GM19240 (cell line): Measurements from ENCODE around the gene RAD51B.
A peak's percentile ranks its signal among the peaks of the same experiment; 100 is the strongest.
"Not testable (repeated sequence)": the region's sequence is repeated elsewhere in the genome, so short reads cannot be mapped to it uniquely, and the experiment has no call there.

ENCODE experiments used
- DNase-seq: peaks from one replicate; pipeline ENCODE4 v3.0.0; 2011; ENCODE audit warnings: low spot score; ENCODE audit not compliant: insufficient read length

Gene RAD51B

DNA sequence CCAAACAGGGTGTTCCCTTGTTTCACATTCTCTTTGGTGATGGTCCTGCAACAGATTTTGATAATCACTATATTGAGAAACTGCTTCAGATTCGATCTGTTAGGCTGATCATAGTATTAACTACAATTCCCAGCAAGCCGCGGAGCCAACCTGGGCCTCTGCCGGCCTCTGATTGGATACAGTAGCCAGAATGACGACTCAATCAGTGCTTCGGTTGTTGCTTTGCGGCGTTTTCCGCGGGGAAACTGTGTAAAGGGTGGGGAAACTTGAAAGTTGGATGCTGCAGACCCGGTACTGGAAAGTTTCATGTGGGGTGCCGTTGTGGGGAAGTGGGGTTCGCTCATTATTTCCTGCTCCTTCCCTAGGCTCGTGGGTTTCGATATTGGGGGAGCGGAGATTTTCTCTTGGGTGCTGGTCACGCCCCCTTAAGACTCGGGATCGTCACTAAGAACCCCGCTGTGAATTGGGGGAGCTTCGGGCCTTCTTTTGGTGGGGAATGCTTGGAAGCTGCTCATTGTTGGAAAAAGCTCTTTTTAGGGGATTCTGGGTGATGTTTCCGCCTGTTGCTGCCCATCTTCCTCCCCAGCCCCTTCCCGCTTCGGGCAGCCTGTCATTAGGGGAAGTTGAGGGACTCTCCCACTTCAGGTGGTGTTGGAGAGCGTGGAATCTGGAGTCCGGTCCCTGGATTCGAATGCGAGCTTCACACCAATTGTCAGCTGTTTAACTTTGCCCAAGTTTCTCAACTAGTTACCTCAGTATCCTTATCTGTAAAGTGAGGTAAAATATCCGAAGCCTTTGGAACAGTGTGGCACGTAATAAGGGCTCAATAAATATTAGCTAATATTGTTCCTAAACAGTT, at the start of gene RAD51B:
TSS of gene RAD51B (plus strand) at position 217 of the 859 bp plus-strand sequence.
- peak; percentile 53 for DNase-seq

GRCh38 chr14:67773844-67774377, 45.7 kb upstream of the RAD51B start:
- DNase-seq: no peak

- no peak for DNase-seq
Observed at GRCh38 chr14:67776653-67777322, 42.8 kb upstream of the RAD51B start.

DNA sequence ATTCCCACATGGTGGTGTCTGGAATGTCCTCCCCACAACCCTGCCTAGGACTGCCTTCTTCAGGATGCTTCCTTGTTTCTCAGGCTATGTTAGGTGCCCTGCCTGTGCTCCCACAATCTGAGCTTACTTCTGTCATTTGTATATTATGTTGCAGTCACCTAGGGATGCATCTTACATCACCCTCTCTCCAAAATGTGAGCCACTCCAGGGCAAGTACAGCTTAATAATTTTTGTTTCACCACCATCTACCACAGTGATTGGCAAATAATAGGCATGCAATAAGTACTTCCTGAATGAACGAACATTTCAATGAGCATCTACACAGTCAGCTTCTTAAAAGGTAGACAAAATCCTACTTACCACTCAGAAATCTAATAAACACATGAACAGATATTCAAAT, 40.8 kb upstream of the RAD51B start:
- DNase-seq: no peak

- DNase-seq: no peak
Observed at GRCh38 chr14:67782090-67782489, 37.5 kb upstream of the RAD51B start.

GRCh38 chr14:67784244-67784823, 35.2 kb upstream of the RAD51B start:
- no peak for DNase-seq

DNA sequence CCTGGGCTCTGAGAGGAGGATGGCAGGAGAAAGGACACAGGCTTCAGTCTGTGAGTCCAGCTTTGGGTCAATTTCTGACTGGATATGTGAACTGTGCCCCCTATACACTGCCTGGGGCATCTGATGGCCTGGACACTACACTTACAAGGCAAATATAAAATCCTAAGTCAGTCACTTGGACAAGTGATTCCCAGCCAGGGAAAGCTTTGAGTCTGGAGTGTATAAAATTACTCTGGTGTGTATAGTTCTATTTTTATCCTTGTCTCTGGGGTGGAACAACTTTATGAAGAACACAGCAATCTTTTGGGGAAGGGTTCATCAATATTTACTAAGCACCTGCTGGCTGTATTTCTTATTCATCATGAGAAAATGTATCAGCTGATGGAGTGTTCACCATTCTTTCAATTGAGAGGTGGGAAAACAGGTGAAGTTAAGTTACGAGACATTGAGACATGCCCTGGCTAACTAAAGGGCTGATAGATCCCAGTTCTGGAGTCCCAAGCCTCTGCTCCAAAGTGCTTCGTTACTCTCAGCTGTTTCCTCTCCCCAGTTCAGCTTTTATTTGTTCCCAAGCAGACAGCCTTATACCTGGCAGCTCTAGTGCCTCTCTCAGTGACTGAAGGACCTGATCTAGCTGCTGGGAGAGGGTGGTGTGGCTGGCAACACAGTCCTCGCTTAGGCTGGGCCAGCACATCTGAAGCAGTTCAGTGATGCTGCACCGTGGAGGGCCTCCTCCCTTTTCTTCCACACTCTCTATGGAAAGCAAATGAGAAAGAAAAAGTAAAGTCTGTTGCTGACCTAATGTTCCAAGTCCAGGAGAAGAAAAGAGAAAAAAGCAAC, 34.1 kb upstream of the RAD51B start:
- DNase-seq: no peak

GRCh38 chr14:67787673-67788072, 31.9 kb upstream of the RAD51B start:
- DNase-seq: no peak

DNA sequence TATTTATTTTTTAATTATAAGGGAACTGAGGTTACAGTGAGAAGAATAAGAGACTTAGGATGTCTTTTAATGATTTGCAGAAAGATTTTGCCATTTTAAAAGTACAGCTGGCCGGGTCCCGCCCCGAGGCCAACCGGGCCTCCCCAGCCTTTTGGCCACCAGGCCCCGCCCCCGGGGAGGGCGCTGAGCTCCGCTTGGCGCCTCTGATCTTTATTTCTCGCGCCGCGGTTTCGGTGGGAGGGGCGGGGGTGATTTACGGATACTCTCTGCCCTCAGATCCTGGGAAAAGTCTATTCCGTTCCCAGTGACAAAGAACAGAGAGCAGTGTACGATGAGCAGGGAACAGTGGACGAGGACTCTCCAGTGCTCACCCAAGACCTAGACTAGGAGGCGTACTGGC, 20.8 kb upstream of the RAD51B start:
- DNase-seq: no peak

GRCh38 chr14:67800743-67801142, 18.8 kb upstream of the RAD51B start:
- no peak for DNase-seq

DNA sequence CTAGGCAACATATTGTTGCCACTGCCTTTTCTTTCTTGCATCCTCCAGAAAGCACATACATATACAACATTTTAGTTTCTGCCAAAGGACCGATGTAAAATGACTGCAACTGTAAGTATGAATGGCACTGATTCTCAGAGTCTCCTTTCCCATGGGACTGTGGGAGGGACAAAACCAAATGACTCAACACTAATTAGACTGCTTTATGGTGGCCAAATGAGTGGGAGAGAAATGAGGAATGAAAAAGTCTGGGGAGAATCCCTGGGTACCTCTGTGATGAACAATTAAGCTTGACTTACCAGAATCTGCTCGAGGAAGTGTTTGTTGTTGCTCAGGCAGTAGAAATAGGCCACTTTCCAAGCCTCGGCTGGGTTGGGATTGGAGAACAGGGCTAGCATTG, 13.3 kb upstream of the RAD51B start:
- no peak for DNase-seq

GRCh38 chr14:67814821-67815220, 4.8 kb upstream of the RAD51B start:
- no peak for DNase-seq

- no peak for DNase-seq
Observed at GRCh38 chr14:67815573-67816225, 3.9 kb upstream of the RAD51B start.

- peak; percentile 38 for DNase-seq
Observed at GRCh38 chr14:67816326-67817002, 3.1 kb upstream of the RAD51B start, which contains the start of gene ZFYVE26. TSS of gene ZFYVE26 (minus strand) at chr14:67816590. CDS start at chr14:67815963, 627 bp downstream.

GRCh38 chr14:67817750-67818438, 1.7 kb upstream of the RAD51B start:
- no peak for DNase-seq

GRCh38 chr14:67818476-67818875, 1.1 kb upstream of the RAD51B start:
- DNase-seq: not testable (repeated sequence)

GRCh38 chr14:67820428-67820971, 921 bp downstream of the RAD51B start:
- DNase-seq: no peak

- no peak for DNase-seq
Observed at GRCh38 chr14:67821121-67821520, 1.5 kb downstream of the RAD51B start.

- no peak for DNase-seq
Observed at GRCh38 chr14:67831113-67831512, 11.5 kb downstream of the RAD51B start.
